Liver (tissue), 9 donors: ENCODE data around the gene TMEM154. TPM values are rescaled to one million over a fixed set of nuclear protein-coding genes. Genes with fewer than 3 reads are reported as not detected.

Source experiments
- DNase-seq: peaks from one replicate; pipeline ENCODE4 v3.0.0-alpha.2; 2017; ENCODE audit warnings: low spot score
- H3K27ac ChIP-seq, 2 donors: one replicate each; pipeline ENCODE4 v1.7.0; 2013; ENCODE audit warnings: inconsistent platforms in 2 of 2, low read length in 2 of 2, control low read depth in 1 of 2, low read depth in 1 of 2, mild to moderate bottlenecking in 1 of 2
- H3K27me3 ChIP-seq, 4 donors: one replicate each; pipeline versions ENCODE4 v1.6.1 to v1.7.0; 2013; ENCODE audit warnings: low read length in 3 of 4, inconsistent platforms in 1 of 4, mild to moderate bottlenecking in 1 of 4, moderate library complexity in 1 of 4; ENCODE audit not compliant: control insufficient read depth in 4 of 4, insufficient read depth in 4 of 4
- H3K36me3 ChIP-seq, 4 donors: one replicate each; pipeline versions ENCODE4 v1.6.1 to v1.7.0; 2013; ENCODE audit warnings: low read length in 3 of 4, mild to moderate bottlenecking in 3 of 4, low read depth in 1 of 4, moderate library complexity in 1 of 4; ENCODE audit not compliant: control insufficient read depth in 4 of 4, insufficient read depth in 3 of 4
- H3K4me1 ChIP-seq, 4 donors: one replicate each; pipeline versions ENCODE4 v1.6.1 to v1.7.0; 2013; ENCODE audit warnings: low read length in 3 of 4, mild to moderate bottlenecking in 3 of 4, moderate library complexity in 1 of 4; ENCODE audit not compliant: control insufficient read depth in 4 of 4, insufficient read depth in 4 of 4
- H3K4me3 ChIP-seq, 3 donors: one replicate each; pipeline versions ENCODE4 v1.6.1 to v1.7.0; 2013; ENCODE audit warnings: low read length in 3 of 3, control low read depth in 1 of 3, low read depth in 1 of 3, mild to moderate bottlenecking in 1 of 3
- H3K9ac ChIP-seq, 2 donors: one replicate each; pipeline ENCODE4 v1.7.0; 2013; ENCODE audit warnings: low read length in 2 of 2, mild to moderate bottlenecking in 2 of 2, moderate library complexity in 2 of 2, control low read depth in 1 of 2, low read depth in 1 of 2
- H3K9me3 ChIP-seq, 4 donors: one replicate each; pipeline versions ENCODE4 v1.6.1 to v1.7.0; 2013; ENCODE audit warnings: low read length in 3 of 4; ENCODE audit not compliant: control insufficient read depth in 4 of 4
- CTCF ChIP-seq: fragments of 150-350 bp; IDR thresholded peaks from 2 replicates; pipeline ENCODE4 v1.5.1; 2017; ENCODE audit warnings: improper control_type of control experiment, low read depth, low read length; ENCODE audit not compliant: missing input control
- FOXA1 ChIP-seq: IDR thresholded peaks from 2 replicates; pipeline ENCODE4 v1.6.1; 2016; ENCODE audit warnings: antibody characterized with exemption
- GABPA ChIP-seq, 2 donors: IDR thresholded peaks in 1 of 2; conservative IDR thresholded peaks in 1 of 2; 2 replicates each; pipeline ENCODE4 v1.6.1; 2016; ENCODE audit warnings: antibody characterized with exemption in 2 of 2, mild to moderate bottlenecking in 1 of 2, moderate library complexity in 1 of 2
- HNF4A ChIP-seq, 2 donors: conservative IDR thresholded peaks; 2 replicates each; pipeline ENCODE4 v1.6.1; 2016; ENCODE audit warnings: antibody characterized with exemption in 2 of 2, mild to moderate bottlenecking in 2 of 2
- HNF4G ChIP-seq: IDR thresholded peaks from 2 replicates; pipeline ENCODE4 v1.6.1; 2016; ENCODE audit warnings: antibody characterized with exemption
- JUND ChIP-seq, 2 donors: IDR thresholded peaks; 2 replicates each; pipeline ENCODE4 v1.6.1; 2016; ENCODE audit warnings: antibody characterized with exemption in 2 of 2
- MAX ChIP-seq: IDR thresholded peaks from 2 replicates; pipeline ENCODE4 v1.6.1; 2016; ENCODE audit warnings: antibody characterized with exemption
- NR2F2 ChIP-seq: IDR thresholded peaks from 2 replicates; pipeline ENCODE4 v1.6.1; 2016; ENCODE audit warnings: antibody characterized with exemption
- REST ChIP-seq: IDR thresholded peaks from 2 replicates; pipeline ENCODE4 v1.6.1; 2016; ENCODE audit warnings: antibody characterized with exemption, mild to moderate bottlenecking
- SP1 ChIP-seq: IDR thresholded peaks from 2 replicates; pipeline ENCODE4 v1.6.1; 2018; ENCODE audit warnings: antibody characterized with exemption, mild to moderate bottlenecking
- TAF1 ChIP-seq: conservative IDR thresholded peaks from 2 replicates; pipeline ENCODE4 v1.6.1; 2016; ENCODE audit warnings: antibody characterized with exemption, mild to moderate bottlenecking
- ZBTB33 ChIP-seq: IDR thresholded peaks from 2 replicates; pipeline ENCODE4 v1.6.1; 2016; ENCODE audit warnings: antibody characterized with exemption
- WGBS: extraction: QIAGEN DNeasy Blood & Tissue Kit; methylation state at CpG from one replicate; pipeline ENCODE4 v1.1.7; 2013; 5-methylcytosine and 5-hydroxymethylcytosine counted together
- polyA plus RNA-seq, 2 donors: library from polyadenylated mRNA; stranded (reverse) in 1 of 2; unstranded in 1 of 2; fragments of 200-250 nt in 1 of 2; fragments of >200 nt in 1 of 2; fragmentation: Nextera tagmentation in 1 of 2; extraction: Ambion mirVana in 1 of 2; gene quantifications; one replicate each; pipeline versions ENCODE4 v1.2.1 to v1.2.3, GENCODE V29; 2013 to 2015
- total RNA-seq, 2 donors: library from RNA; depleted of rRNA; stranded (reverse); fragments of >200 nt; gene quantifications; one replicate each; pipeline ENCODE4 v1.2.3, GENCODE V29; 2014
- donor health status: healthy.
- donor health status: healthy.
- donor health status: healthy.
- donor health status: healthy.
- donor health status: healthy.

Gene TMEM154
- total and polyA plus RNA-seq, 4 donors = 0.32 to 4.4 (median 2.3) TPM

- WGBS = 70% methylated on average over 6 of the region's 6 CpGs
- Histone ChIP-seq H3K27me3 (no peaks in the 10 kb centered on the region), H3K4me3 (no peak overlapping the region), H3K4me1 (peaks cover 0 to 8% (median 2%) of the 10 kb centered on the region in 4 donors), H3K27ac (no peak overlapping the region), H3K9me3 (no peaks in the 10 kb centered on the region), H3K9ac (no peak overlapping the region), H3K36me3 (no peaks in the 10 kb centered on the region)
- no peak for TF ChIP-seq GABPA (IDR thresholded peaks at IDR 0.05 in 1 of 2, conservative IDR thresholded peaks at IDR 0.05 in 1 of 2)
- TF ChIP-seq HNF4A (conservative IDR thresholded peaks at IDR 0.05) = no peak
- no peak for TF ChIP-seq NR2F2
- TF ChIP-seq TAF1 = no peak
- TF ChIP-seq SP1 = no peak
- no peak for TF ChIP-seq REST
- no peak for TF ChIP-seq JUND (IDR thresholded peaks at IDR 0.05)
- TF ChIP-seq MAX = no peak
- no peak for TF ChIP-seq CTCF
- TF ChIP-seq ZBTB33 = no peak
- DNase-seq = no peak
Measured at GRCh38 chr4:152599095-152599494, 80.7 kb downstream of the TMEM154 start.

GRCh38 chr4:152598454-152598853 lies 81.3 kb downstream of the TMEM154 start:
- no peak overlapping the region for H3K9ac ChIP-seq
- no peaks in the 10 kb centered on the region for H3K9me3 ChIP-seq
- H3K4me3 ChIP-seq = no peak overlapping the region
- H3K27ac ChIP-seq = no peak overlapping the region
- no peak for DNase-seq
- peaks cover 0 to 8% (median 2%) of the 10 kb centered on the region in 4 donors for H3K4me1 ChIP-seq
- 60% methylated on average over 2 of the region's 2 CpGs for WGBS
- no peaks in the 10 kb centered on the region for H3K36me3 ChIP-seq
- no peak for TF ChIP-seq CTCF
- TF ChIP-seq FOXA1 = no peak
- no peak for TF ChIP-seq HNF4G
- no peaks in the 10 kb centered on the region for H3K27me3 ChIP-seq
